ENCODE measurements around the gene POLR1B. TPM values are rescaled to one million over a fixed set of nuclear protein-coding genes. Genes with fewer than 3 reads are reported as not detected.

POLR1B gene
- total RNA-seq, 1 experiment from 2014 or later, result 42.2 TPM

DNA sequence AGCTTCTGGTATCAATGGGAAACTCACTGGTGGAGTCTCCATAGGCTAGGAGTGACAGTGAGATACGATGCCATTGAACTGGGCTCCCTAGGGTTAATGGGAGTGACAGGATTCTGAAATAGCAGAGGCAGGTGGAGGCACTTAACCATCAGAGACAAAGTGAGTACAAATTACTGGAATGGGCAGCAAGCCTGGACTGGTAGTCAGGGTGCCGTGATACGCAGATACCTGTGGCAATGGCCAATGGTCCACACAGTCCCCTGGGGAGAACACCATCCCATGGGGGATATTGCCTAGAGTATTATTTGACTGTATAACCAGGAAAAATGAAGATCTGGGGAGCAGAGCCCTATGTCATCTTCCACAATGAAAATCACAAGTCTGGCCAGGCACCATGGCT is 59.5 kb downstream of the POLR1B start:
- no peaks in the 10 kb centered on the region for H3K36me3 ChIP-seq (ENCODE audit: control insufficient read depth, insufficient read depth, low read length)
- intact Hi-C loops (cut with micrococcal nuclease; ENCODE audit: unreplicated experiment), result no loop called here
- Mint-ChIP-seq H3K27ac (ENCODE audit: unreplicated experiment) (no peak overlapping the region), H3K4me1 (ENCODE audit: low read depth, unreplicated experiment) (peaks cover 14% of the 10 kb centered on the region), H3K4me3 (ENCODE audit: unreplicated experiment) (no peak overlapping the region), H3K27me3 (ENCODE audit: insufficient read depth, unreplicated experiment) (no peaks in the 10 kb centered on the region), H3K9me3 (ENCODE audit: unreplicated experiment) (no peaks in the 10 kb centered on the region), H3K36me3 (ENCODE audit: insufficient read depth, unreplicated experiment) (no peaks in the 10 kb centered on the region)
- no peaks in the 10 kb centered on the region for H3K27me3 ChIP-seq (replicated peaks; ENCODE audit: control insufficient read depth, insufficient read depth, low read length)
- peaks cover 7% of the 10 kb centered on the region for H3K4me1 ChIP-seq
- CTCF ChIA-PET, result interaction anchor here (0.6 to 1.5 kb wide), 2 partner anchors 121 to 124 kb away, joined by 3 to 5 read pairs; no protein-coding TSS in a partner anchor
- no peak overlapping the region for H3K4me3 ChIP-seq (ENCODE audit: low read depth, low read length)
- POLR2A ChIA-PET, result no interaction called here
- 0 out of 2 replicates have a peak, but pooled peaks cover 3% of the 10 kb centered on the region for H3K9me3 ChIP-seq
- BruUV-seq (replicated peaks), result no TSS peak
- no peak for TF ChIP-seq CTCF (IDR thresholded peaks at IDR 0.05; ENCODE audit: insufficient read depth in 1 of 2, low read depth in 1 of 2, low read length in 1 of 2, severe bottlenecking in 1 of 2, unreplicated experiment in 1 of 2)
- peak in 1 of 2 experiments; percentile 12 for DNase-seq

GRCh38 chr2:112602917-112603316 is 60.7 kb downstream of the POLR1B start:
- Histone ChIP-seq H3K36me3 (ENCODE audit: control insufficient read depth, insufficient read depth, low read length) (no peaks in the 10 kb centered on the region; the same call in 1 of the 2 replicates), H3K27me3 (replicated peaks; ENCODE audit: control insufficient read depth, insufficient read depth, low read length) (no peaks in the 10 kb centered on the region), H3K9me3 (no peaks in the 10 kb centered on the region), H3K4me3 (ENCODE audit: low read depth, low read length) (no peak overlapping the region), H3K4me1 (peaks cover 7% of the 10 kb centered on the region)
- H3K9me3 Mint-ChIP-seq (ENCODE audit: unreplicated experiment), result no peaks in the 10 kb centered on the region
- no TSS peak for BruUV-seq (replicated peaks)
- ChIA-PET CTCF (interaction anchor here (0.6 to 1.5 kb wide), 4 partner anchors 109 to 319 kb away, joined by 3 to 5 read pairs (median 4); no protein-coding TSS in a partner anchor), POLR2A (no interaction called here)
- no peaks in the 10 kb centered on the region for H3K36me3 Mint-ChIP-seq (ENCODE audit: insufficient read depth, unreplicated experiment)
- DNase-seq, result no peak
- intact Hi-C loops (cut with micrococcal nuclease; ENCODE audit: unreplicated experiment), result no loop called here
- H3K27ac Mint-ChIP-seq (ENCODE audit: unreplicated experiment), result no peak overlapping the region
- TF ChIP-seq CTCF (IDR thresholded peaks at IDR 0.05; ENCODE audit: insufficient read depth in 1 of 2, low read depth in 1 of 2, low read length in 1 of 2, severe bottlenecking in 1 of 2, unreplicated experiment in 1 of 2), result no peak
- H3K27me3 Mint-ChIP-seq (ENCODE audit: insufficient read depth, unreplicated experiment), result no peaks in the 10 kb centered on the region
- peaks cover 14% of the 10 kb centered on the region for H3K4me1 Mint-ChIP-seq (ENCODE audit: low read depth, unreplicated experiment)
- H3K4me3 Mint-ChIP-seq (ENCODE audit: unreplicated experiment), result no peak overlapping the region

- DNase-seq, result no peak
- Histone ChIP-seq H3K36me3 (ENCODE audit: control insufficient read depth, insufficient read depth, low read length) (no peaks in the 10 kb centered on the region; the same call in 1 of the 2 replicates), H3K4me3 (ENCODE audit: low read depth, low read length) (no peak overlapping the region), H3K9me3 (no peaks in the 10 kb centered on the region), H3K27me3 (replicated peaks; ENCODE audit: control insufficient read depth, insufficient read depth, low read length) (no peaks in the 10 kb centered on the region), H3K4me1 (peaks cover 7% of the 10 kb centered on the region)
- TF ChIP-seq CTCF (IDR thresholded peaks at IDR 0.05; ENCODE audit: insufficient read depth in 1 of 2, low read depth in 1 of 2, low read length in 1 of 2, severe bottlenecking in 1 of 2, unreplicated experiment in 1 of 2), result no peak
- no TSS peak for BruUV-seq (replicated peaks)
- no peaks in the 10 kb centered on the region for H3K9me3 Mint-ChIP-seq (ENCODE audit: unreplicated experiment)
- no peak overlapping the region for H3K27ac Mint-ChIP-seq (ENCODE audit: unreplicated experiment)
- ChIA-PET CTCF (interaction anchor here (0.6 kb wide), 2 partner anchors 318 to 1167 kb away, joined by 3 to 6 read pairs; no protein-coding TSS in a partner anchor), POLR2A (no interaction called here)
- no peak overlapping the region for H3K4me3 Mint-ChIP-seq (ENCODE audit: unreplicated experiment)
- no peaks in the 10 kb centered on the region for H3K27me3 Mint-ChIP-seq (ENCODE audit: insufficient read depth, unreplicated experiment)
- no peaks in the 10 kb centered on the region for H3K36me3 Mint-ChIP-seq (ENCODE audit: insufficient read depth, unreplicated experiment)
- intact Hi-C loops (cut with micrococcal nuclease; ENCODE audit: unreplicated experiment), result no loop called here
- H3K4me1 Mint-ChIP-seq (ENCODE audit: low read depth, unreplicated experiment), result peaks cover 14% of the 10 kb centered on the region
These were observed 61.5 kb downstream of the POLR1B start for GRCh38 chr2:112603731-112604130.

All from Caco-2 (cell line).